ENCODE measurements around the gene HDAC11. TPM values are rescaled to one million over a fixed set of nuclear protein-coding genes. Genes with fewer than 3 reads are reported as not detected.

HDAC11 gene
- total and polyA plus RNA-seq, 11 donors = 20.8 to 49.4 (median 30.7) TPM

GRCh38 chr3:13524979-13525669 lies 45.0 kb downstream of the HDAC11 start:
- no peak overlapping the region for H3K4me3 ChIP-seq
- H3K9me3 ChIP-seq = no peaks in the 10 kb centered on the region
- WGBS, 4 donors = 85 to 89% (median 88%) methylated on average over 10 of the region's 10 CpGs
- H3K36me3 ChIP-seq = no peaks in the 10 kb centered on the region
- no peak for ATAC-seq
- H3K27ac ChIP-seq = peak overlapping the region in 7 of 12 donors; percentile 30 to 74 (median 60)
- no peaks in the 10 kb centered on the region for H3K27me3 ChIP-seq
- peaks cover 0 to 31% (median 8%) of the 10 kb centered on the region in 12 donors for H3K4me1 ChIP-seq
- TF ChIP-seq, protein P1, sequence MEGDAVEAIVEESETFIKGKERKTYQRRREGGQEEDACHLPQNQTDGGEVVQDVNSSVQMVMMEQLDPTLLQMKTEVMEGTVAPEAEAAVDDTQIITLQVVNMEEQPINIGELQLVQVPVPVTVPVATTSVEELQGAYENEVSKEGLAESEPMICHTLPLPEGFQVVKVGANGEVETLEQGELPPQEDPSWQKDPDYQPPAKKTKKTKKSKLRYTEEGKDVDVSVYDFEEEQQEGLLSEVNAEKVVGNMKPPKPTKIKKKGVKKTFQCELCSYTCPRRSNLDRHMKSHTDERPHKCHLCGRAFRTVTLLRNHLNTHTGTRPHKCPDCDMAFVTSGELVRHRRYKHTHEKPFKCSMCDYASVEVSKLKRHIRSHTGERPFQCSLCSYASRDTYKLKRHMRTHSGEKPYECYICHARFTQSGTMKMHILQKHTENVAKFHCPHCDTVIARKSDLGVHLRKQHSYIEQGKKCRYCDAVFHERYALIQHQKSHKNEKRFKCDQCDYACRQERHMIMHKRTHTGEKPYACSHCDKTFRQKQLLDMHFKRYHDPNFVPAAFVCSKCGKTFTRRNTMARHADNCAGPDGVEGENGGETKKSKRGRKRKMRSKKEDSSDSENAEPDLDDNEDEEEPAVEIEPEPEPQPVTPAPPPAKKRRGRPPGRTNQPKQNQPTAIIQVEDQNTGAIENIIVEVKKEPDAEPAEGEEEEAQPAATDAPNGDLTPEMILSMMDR (IDR thresholded peaks at IDR 0.05) = no peak
- TF ChIP-seq POLR2A (IDR thresholded peaks at IDR 0.05) = no peak
- DNase-seq = peak in 2 of 5 donors; percentile 7 to 21
- intact Hi-C loops (cut with DNase I) = no loop called here

DNA sequence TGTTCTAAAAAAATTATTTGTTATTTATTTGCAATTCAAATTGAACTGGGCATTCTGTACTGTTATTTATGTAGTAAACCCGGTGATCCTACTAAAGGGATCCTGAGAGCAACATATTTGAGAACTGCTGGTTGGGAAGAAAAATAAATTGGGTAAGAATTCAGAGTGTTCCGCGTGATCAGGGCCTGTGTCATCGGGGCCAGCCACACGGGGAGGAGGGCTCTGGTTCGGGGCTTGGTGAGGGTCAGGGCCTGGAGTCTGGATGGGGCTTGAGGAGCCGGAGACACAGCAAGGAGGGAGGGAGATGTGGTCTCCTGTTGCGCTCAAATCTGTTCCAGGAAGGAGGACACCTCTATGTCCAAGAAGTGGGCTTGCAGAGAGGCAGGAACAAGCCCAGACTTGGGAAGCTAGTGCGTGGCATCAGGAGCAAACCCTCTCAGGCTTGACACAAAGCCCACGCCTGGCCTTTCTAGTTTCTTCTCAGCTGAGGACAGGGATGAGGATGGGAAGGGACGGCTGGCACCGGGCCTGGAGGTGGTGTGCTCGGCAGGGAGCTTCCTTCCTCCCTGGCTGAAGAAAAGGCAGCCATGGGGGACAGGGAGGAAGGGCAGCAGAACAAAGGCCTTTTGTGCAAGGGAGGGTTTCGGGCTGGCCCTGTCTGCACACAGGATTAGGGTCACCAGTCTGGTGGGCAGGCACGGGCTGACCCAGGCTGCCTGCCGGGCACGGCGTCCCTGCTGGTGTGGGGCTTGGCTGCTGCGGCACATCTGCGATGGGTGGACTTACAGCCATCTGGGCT lies 45.9 kb downstream of the HDAC11 start:
- 62 to 74% (median 70%) methylated on average over 17 to 20 of the region's 20 CpGs for WGBS, 4 donors
- peak overlapping the region in 9 of 12 donors; percentile 28 to 74 (median 60) for H3K27ac ChIP-seq
- H3K4me3 ChIP-seq = no peak overlapping the region
- TF ChIP-seq, protein P1 (IDR thresholded peaks at IDR 0.05) = no peak
- no peak for TF ChIP-seq POLR2A (IDR thresholded peaks at IDR 0.05)
- intact Hi-C loops (cut with DNase I) = no loop called here
- ATAC-seq = peak in 3 of 4 donors; percentile 42 to 52 (median 48)
- peak in 3 of 5 donors; percentile 30 to 66 (median 48) for DNase-seq
- no peaks in the 10 kb centered on the region for H3K27me3 ChIP-seq
- peaks cover 0 to 37% (median 8%) of the 10 kb centered on the region in 12 donors for H3K4me1 ChIP-seq
- H3K9me3 ChIP-seq = no peaks in the 10 kb centered on the region
- no peaks in the 10 kb centered on the region for H3K36me3 ChIP-seq

DNA sequence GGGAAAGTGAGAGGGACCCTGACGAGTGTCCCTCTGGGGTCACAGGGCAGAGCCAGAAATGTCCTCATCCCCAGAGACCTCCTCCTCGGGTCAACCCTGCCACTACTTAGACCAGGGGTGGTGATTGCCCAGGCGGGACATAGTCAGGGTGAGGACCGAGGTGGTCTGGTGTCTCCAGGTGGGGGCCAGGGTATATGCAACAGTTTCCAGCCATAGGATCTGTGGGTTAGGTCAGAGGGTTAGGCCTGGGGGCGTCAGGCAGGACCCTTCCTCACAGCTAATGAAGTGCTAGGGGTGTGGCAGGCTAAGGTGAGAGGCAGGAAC lies 46.5 kb downstream of the HDAC11 start:
- ATAC-seq (peak in 1 of 4 donors; percentile 6), DNase-seq (peak in 1 of 5 donors; percentile 19)
- Histone ChIP-seq H3K4me3 (no peak overlapping the region), H3K36me3 (no peaks in the 10 kb centered on the region), H3K27me3 (no peaks in the 10 kb centered on the region), H3K9me3 (no peaks in the 10 kb centered on the region), H3K4me1 (peaks cover 0 to 39% (median 8%) of the 10 kb centered on the region in 12 donors), H3K27ac (peak overlapping the region in 9 of 12 donors; percentile 28 to 74 (median 60))
- WGBS, 4 donors = 65 to 81% (median 73%) methylated on average over 5 of the region's 5 CpGs
- TF ChIP-seq, protein P1 (IDR thresholded peaks at IDR 0.05) = no peak
- no peak for TF ChIP-seq POLR2A (IDR thresholded peaks at IDR 0.05)
- intact Hi-C loops (cut with DNase I) = no loop called here

DNA sequence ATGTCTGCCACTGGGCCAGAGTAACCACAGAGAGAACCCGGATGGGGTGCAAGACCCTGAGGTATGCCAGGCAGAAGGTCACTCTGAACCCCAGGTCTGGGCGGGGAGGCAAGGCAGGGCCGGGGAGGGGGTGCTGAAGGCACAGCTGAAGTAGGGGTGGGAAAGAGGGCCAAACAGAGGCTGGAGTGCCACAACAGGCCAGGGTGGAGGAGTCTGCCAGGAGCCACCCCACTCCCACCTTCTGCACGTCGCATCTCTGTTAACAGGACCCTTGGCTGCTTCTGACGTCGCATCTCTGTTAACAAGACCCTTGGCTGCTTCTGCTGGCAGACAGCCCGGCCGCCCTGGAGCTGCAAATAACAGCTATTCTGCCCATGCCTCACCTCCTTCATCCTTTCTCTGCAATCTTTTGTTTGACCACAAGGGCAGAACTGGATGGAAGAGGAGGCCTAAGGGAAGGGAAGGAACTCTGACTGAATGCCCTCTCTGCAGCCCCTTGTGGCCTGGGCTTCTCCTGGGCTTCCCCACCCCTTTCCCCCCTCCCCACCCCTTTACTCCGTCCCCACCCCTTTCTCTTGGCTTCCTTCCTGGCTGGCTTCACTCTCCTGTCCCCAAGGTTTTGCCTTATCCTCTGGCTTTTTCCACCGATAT lies 48.2 kb downstream of the HDAC11 start:
- intact Hi-C loops (cut with DNase I) = no loop called here
- 54 to 62% (median 59%) methylated on average over 11 of the region's 11 CpGs for WGBS, 4 donors
- DNase-seq = peak in 2 of 5 donors; percentile 56 to 63
- TF ChIP-seq, protein P1 (IDR thresholded peaks at IDR 0.05) = peak in 4 of 12 donors; percentile 4 to 34 (median 30)
- TF ChIP-seq POLR2A (IDR thresholded peaks at IDR 0.05) = no peak
- peak in 3 of 4 donors; percentile 5 to 25 (median 13) for ATAC-seq
- Histone ChIP-seq H3K36me3 (no peaks in the 10 kb centered on the region), H3K27me3 (no peaks in the 10 kb centered on the region), H3K9me3 (no peaks in the 10 kb centered on the region), H3K4me3 (no peak overlapping the region), H3K4me1 (peaks cover 0 to 42% (median 8%) of the 10 kb centered on the region in 12 donors), H3K27ac (peak overlapping the region in 7 of 12 donors; percentile 10 to 53 (median 34))

All from heart left ventricle (tissue), 16 donors.